ENCODE data around the gene RNPS1. TPM values are rescaled to one million over a fixed set of nuclear protein-coding genes. Genes with fewer than 3 reads are reported as not detected.

RNPS1 gene, protein sequence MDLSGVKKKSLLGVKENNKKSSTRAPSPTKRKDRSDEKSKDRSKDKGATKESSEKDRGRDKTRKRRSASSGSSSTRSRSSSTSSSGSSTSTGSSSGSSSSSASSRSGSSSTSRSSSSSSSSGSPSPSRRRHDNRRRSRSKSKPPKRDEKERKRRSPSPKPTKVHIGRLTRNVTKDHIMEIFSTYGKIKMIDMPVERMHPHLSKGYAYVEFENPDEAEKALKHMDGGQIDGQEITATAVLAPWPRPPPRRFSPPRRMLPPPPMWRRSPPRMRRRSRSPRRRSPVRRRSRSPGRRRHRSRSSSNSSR
- 73.5 and 84.7 TPM in 2 replicates for total RNA-seq

DNA sequence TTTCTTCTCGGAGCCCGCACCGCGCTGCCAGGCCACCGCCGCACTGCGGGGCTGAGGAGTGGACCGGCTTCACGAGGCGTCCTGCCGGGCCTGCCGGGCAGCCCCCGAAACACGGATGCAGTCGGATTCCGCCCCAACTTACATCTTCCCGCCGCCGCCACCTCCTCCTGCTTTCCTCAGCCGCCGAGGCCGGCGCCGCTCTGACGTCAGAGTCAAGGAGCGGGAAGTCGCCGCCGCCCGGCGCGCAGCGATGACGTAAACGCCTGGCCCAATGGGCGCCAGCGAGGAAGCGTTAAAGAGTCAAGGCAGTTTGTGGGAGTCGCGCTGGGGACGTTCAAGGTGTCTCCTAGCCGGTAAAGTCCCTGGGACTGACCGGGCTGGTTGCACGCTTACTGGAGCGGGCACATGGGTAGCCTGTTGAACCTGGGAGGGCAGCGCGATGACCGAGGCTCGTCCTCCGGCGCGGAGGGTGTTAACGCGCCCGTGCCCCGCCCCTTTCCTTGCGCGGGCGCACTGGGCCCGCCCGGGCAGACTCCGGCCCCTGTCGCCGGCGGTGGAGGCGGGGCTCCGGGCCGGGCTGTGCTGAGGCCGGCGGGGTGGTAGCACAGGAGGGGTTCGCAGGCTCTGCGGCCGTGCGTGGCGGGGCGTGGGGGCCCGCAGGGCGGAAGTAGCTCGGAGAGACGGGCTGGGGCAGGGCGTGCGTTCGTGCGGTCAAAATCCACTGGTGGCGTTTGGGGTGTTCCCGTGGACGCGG lies at the start of gene RNPS1:
TSS of gene RNPS1 (minus strand) at position 214 of the 754 bp plus-strand sequence. CDS start 3,483 bp downstream, outside the sequence.
- no peaks in the 10 kb centered on the region for H3K27me3 ChIP-seq (ENCODE audit: control insufficient read depth, insufficient read depth, low read length)
- H3K36me3 ChIP-seq (ENCODE audit: control insufficient read depth, insufficient read depth, low read length), result peaks cover 14% of the 10 kb centered on the region
- peak; percentile 80 for DNase-seq (ENCODE audit: low read depth)
- TF ChIP-seq, protein P1, sequence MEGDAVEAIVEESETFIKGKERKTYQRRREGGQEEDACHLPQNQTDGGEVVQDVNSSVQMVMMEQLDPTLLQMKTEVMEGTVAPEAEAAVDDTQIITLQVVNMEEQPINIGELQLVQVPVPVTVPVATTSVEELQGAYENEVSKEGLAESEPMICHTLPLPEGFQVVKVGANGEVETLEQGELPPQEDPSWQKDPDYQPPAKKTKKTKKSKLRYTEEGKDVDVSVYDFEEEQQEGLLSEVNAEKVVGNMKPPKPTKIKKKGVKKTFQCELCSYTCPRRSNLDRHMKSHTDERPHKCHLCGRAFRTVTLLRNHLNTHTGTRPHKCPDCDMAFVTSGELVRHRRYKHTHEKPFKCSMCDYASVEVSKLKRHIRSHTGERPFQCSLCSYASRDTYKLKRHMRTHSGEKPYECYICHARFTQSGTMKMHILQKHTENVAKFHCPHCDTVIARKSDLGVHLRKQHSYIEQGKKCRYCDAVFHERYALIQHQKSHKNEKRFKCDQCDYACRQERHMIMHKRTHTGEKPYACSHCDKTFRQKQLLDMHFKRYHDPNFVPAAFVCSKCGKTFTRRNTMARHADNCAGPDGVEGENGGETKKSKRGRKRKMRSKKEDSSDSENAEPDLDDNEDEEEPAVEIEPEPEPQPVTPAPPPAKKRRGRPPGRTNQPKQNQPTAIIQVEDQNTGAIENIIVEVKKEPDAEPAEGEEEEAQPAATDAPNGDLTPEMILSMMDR (IDR thresholded peaks at IDR 0.05; ENCODE audit: insufficient read depth, low read length, severe bottlenecking), result no peak
- FAIRE-seq, result no peak
- peak within 1 kb of the TSS; percentile 71 for H3K4me3 ChIP-seq (ENCODE audit: low read depth, low read length)

DNA sequence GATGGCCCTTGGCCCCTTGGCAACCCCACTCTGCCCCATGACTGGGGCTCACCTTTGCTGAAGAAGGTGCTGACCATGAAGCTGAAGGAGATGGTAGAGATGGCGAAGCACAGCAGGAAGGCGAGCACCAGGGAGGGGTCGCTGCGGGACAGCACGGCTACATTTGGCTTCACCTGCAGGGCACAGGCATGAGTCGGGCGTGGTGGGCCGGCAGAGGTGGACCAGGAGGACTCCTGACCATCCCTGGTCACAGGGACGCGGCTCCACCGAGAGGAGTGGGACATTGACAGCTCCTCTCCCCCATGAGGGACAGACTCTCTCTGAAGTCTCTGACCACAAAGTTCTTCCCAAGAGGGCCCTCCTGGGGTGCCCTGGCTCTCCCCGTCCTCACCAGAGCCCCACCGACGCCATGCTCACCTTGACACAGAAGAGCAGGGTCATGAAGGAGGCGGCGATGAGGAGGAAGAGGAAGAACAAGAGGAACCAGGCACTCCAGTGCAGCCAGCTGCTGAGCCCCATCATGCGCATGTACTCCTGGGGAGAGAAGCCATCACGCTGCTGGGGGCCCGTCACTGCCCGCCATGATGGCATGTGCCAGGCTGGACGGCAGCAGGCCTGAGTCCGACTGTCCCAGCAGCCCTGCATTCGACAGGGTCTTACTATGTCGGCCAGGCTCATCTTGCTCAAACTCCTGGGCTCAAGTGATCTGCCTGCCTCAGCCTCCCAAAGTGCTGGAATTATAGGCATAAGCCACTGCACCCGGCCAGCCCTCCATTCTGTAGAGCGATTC lies 49.5 kb upstream of the RNPS1 start:
- Histone ChIP-seq H3K4me3 (ENCODE audit: low read depth, low read length) (no peak overlapping the region), H3K36me3 (ENCODE audit: control insufficient read depth, insufficient read depth, low read length) (no peaks in the 10 kb centered on the region), H3K27me3 (ENCODE audit: control insufficient read depth, insufficient read depth, low read length) (no peaks in the 10 kb centered on the region)
- TF ChIP-seq, protein P1 (IDR thresholded peaks at IDR 0.05; ENCODE audit: insufficient read depth, low read length, severe bottlenecking), result no peak
- DNase-seq (ENCODE audit: low read depth) (no peak), FAIRE-seq (no peak)

DNA sequence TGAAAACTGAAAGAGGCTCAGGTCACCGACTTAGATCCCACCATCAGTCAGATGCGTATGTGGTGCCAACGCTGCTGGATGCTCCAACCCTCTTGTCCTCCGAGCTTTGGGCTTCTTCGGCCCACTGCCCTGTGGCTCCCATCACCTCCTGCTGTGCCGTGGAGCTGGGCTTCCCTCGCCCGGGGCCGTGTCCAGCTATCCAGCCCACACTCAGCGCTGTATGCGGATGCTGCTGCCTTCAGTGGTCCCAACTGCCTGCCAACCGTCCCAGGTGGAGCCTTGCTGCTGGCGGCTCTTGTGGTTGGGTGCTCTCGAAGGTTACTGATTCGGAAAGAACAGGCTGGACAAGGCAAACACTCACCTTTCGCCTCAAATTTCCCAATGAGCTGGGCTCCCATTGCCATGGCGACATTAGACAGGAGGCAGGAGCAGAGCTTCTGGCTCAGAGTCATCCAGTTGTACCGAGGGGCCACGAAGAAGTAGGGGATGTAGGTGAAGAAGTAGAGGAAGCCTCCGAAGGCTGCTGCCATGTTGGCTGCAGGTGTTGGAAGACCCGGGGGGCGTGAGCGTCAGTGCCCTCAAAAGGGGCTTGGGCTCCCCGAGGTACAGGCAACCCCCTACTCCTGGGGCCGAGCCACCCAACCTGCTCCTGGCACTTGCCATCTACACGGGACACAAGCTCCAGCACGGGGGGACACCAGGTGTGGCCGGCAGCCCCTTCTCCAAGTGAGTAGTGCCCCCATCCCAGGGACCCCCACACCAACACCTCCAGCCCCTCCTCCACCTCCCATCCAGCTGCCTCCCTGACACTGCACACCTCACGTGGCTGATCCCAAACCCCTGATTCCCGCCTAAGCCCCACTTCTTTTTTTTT lies 40.4 kb upstream of the RNPS1 start:
- TF ChIP-seq, protein P1 (IDR thresholded peaks at IDR 0.05; ENCODE audit: insufficient read depth, low read length, severe bottlenecking), result no peak
- FAIRE-seq (no peak), DNase-seq (ENCODE audit: low read depth) (no peak)

DNA sequence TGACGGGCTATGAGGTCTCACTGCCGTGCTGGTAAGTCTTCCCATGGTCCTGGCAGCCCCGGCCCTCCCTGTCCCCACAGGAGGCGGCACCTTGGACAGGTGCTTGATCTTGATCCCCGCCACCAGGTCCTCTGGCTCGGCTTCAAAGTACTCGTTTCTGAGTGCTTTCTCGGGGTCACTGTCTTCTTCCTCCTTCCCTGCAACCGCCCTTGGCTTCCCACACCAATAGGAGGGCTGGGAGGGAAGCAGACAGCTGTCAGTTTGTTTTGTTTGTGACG lies 31.9 kb upstream of the RNPS1 start:
- no peaks in the 10 kb centered on the region for H3K36me3 ChIP-seq (ENCODE audit: control insufficient read depth, insufficient read depth, low read length)
- FAIRE-seq (peak; percentile 40), DNase-seq (ENCODE audit: low read depth) (no peak)
- H3K27me3 ChIP-seq (ENCODE audit: control insufficient read depth, insufficient read depth, low read length), result no peaks in the 10 kb centered on the region
- TF ChIP-seq, protein P1 (IDR thresholded peaks at IDR 0.05; ENCODE audit: insufficient read depth, low read length, severe bottlenecking), result no peak
- H3K4me3 ChIP-seq (ENCODE audit: low read depth, low read length), result no peak overlapping the region

More for the DNA sequence above, 40.4 kb upstream of the RNPS1 start:
- Histone ChIP-seq H3K27me3 (ENCODE audit: control insufficient read depth, insufficient read depth, low read length) (no peaks in the 10 kb centered on the region), H3K36me3 (ENCODE audit: control insufficient read depth, insufficient read depth, low read length) (no peaks in the 10 kb centered on the region), H3K4me3 (ENCODE audit: low read depth, low read length) (no peak overlapping the region)

DNA sequence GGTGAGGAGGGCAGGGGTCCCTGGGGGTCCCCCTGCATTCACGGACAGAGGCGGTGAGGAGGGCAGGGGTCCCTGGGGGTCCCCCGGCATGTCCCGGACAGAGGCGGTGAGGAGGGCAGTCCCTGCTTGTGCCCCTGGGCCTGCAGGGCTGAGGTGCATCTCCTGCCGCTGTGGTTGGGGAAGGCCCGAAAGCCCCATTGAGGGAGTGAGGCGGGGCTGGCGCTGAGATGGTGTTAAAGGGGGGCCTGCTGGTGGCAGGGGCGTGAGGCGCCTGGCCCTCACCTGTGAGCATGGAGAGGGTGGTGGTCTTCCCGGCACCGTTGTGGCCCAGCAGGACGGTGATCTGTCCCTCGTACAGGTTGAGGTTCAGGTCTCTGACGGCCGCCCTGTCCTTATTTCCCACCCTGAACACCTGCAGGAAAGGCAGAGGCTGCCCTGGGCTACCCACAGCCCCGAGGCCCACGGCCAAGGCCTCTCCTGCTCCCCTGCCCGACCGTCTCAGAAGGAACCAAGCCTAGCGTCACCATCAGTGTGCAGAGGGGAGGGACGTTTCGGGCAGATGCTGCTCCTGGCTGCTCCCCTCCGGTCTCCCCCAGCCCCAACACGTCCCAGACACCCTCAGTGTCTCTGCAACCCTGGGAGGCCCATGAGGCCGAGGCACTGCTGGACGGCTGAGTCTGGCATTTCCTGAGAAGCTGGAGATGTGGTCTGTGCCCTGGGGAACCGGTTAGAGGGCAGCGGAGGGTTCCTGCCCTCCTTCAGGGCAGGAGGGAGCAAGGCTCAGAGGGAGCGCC lies 31.4 kb upstream of the RNPS1 start:
- TF ChIP-seq, protein P1 (IDR thresholded peaks at IDR 0.05; ENCODE audit: insufficient read depth, low read length, severe bottlenecking), result no peak
- Histone ChIP-seq H3K4me3 (ENCODE audit: low read depth, low read length) (no peak overlapping the region), H3K27me3 (ENCODE audit: control insufficient read depth, insufficient read depth, low read length) (no peaks in the 10 kb centered on the region), H3K36me3 (ENCODE audit: control insufficient read depth, insufficient read depth, low read length) (no peaks in the 10 kb centered on the region)
- no peak for DNase-seq (ENCODE audit: low read depth)
- no peak for FAIRE-seq
